H4 (cell line): ENCODE data around the gene CD300H. TPM values are rescaled to one million over a fixed set of nuclear protein-coding genes. Genes with fewer than 3 reads are reported as not detected.
"Not testable (repeated sequence)": the region's sequence is repeated elsewhere in the genome, so short reads cannot be mapped to it uniquely, and the experiment has no call there.

Experiments used
- DNase-seq: peaks from one replicate; pipeline ENCODE4 v3.0.0-alpha.2; 2015; ENCODE audit warnings: low spot score
- total RNA-seq: library from RNA; depleted of rRNA; stranded (reverse); fragments of >200 nt; shearing (Covaris generic); gene quantifications from 2 replicates; pipeline ENCODE4 v1.2.3, GENCODE V29; 2014

CD300H gene
- total RNA-seq, 1 experiment from 2014 or later: not detected

GRCh38 chr17:74526681-74527080 lies 40.6 kb downstream of the CD300H start:
- no peak for DNase-seq

- DNase-seq: no peak
Observed at GRCh38 chr17:74525781-74526288, 41.5 kb downstream of the CD300H start.

DNA sequence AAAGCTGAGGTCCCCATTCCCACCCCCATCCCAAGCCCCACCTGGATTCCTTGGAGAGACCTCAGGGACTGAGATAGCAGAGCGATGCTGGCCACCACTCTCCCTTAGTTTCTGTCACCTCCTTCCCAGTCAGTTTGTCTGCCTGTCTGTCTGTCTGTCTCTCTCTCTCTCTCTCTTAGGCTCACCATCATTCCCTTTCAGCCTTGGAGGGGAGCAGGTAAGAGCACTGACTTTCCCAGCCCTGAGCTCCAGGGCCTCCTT lies 41.9 kb downstream of the CD300H start:
- DNase-seq: no peak

DNA sequence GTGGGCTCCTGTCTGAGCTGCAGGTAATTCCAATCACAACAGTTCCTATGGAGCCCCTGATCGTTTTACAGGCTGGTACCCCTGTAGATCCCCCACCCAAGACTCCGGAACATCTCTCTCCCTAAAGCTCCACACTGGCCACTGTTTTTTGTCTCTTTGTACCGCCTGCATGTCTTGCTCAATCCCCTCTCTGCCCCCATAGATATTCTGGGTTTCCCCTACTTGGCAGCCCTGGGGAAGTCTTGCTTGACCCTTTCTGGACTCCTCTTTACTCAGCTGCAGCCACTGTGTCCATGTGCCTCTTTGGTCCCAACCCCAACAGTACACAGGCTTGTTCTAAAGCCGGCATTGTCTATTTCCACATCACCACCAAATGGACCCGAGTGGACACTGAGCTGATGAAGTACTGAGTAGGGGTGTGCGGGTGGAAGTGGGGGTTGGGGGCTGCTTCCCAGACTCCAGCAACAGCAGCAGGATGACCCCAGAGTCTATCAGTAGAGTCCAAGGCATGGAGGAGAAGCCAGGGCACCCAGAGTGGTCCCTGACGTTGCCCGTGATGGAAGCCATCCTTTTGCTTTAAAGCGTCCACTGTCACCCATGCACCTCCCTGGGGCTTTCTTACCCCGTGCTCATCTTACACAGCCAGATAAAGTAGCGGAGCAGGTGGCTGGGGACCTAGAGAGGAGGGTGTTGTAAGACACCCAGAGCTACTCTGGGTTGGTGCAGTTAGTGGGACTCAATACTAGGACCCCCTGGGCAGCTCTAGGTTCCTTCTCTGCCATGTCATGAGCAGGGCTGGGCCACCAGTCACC lies 42.5 kb downstream of the CD300H start:
- DNase-seq: no peak

DNA sequence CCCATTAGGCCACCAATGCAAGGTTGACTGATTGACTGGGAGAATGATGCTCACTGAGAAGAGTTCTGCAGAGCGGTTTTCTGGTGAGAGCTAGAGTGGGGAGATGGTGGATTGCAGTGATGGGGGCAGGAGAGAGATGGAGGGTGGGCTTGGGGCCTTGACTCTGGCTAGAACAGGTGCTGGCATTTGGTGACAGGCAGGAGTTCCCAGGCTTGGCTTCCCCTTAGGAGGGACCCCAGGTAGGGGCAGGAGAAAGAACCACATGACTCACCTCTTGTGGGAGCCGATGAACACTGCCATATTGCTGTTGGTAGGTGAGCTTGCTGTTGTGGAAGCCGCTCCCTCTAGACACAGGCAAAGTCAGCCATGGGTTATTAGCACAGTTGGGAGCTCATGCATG lies 44.0 kb downstream of the CD300H start:
- DNase-seq: no peak

- no peak for DNase-seq
Observed at GRCh38 chr17:74522381-74523105, 44.8 kb downstream of the CD300H start.

DNA sequence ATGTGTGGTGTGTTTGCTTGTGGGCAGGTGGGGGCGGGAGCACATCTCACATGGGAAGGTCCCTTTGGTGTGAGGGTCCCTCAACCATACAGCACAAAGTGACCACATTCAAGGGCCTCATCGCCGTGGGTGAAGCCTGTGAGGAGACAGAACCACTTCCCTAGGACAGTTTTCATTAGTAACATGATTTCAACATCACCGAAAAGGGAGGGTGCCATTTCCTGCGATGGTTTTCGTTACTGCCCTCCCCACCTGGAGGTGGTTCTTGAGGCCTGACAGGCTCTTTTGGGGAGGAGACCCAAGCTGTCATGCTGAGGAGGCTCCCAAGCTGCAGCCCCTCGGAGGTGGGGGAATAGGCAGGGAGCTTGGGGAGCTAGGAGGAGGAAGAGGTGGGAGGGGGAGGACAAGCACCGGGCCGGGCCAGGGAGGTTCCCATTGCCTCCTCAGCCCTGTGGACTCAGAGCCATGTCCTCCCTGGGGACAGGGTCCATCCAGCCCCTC lies 45.6 kb downstream of the CD300H start:
- no peak for DNase-seq

DNA sequence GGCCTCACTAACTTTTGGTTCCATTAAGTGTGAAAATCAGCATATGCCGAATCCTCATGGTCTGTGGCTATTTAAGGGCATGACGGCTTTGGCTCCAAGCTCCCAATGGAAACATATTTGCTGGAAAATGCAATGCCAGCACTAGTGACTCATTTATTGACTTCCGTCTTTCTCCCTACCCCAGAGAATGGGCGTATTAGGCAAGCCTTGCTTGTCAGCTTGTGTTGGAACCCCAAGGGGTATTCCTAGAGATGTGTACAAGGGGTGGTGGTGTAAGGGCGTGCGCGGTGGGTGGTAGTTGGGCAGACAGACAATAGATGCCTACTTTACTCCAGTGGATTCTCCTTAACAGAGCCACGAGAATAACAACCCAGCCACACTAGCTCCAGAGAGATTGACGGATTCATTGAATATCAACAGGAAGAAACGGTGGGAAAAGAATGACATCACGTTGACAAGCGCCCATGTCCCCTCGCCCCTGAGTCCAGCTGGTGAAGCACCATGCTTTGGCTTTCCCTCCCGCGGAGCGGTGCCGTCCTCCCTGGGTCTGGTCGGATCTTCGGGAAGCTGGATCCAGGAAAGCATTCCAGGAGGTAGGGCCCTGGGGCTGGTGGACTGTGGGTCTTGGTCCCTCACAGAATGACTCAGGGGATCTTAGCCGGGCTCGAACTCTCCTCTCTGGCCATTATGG lies 46.4 kb downstream of the CD300H start:
- peak; percentile 36 for DNase-seq

GRCh38 chr17:74520016-74520434 lies 47.3 kb downstream of the CD300H start:
- no peak for DNase-seq

DNA sequence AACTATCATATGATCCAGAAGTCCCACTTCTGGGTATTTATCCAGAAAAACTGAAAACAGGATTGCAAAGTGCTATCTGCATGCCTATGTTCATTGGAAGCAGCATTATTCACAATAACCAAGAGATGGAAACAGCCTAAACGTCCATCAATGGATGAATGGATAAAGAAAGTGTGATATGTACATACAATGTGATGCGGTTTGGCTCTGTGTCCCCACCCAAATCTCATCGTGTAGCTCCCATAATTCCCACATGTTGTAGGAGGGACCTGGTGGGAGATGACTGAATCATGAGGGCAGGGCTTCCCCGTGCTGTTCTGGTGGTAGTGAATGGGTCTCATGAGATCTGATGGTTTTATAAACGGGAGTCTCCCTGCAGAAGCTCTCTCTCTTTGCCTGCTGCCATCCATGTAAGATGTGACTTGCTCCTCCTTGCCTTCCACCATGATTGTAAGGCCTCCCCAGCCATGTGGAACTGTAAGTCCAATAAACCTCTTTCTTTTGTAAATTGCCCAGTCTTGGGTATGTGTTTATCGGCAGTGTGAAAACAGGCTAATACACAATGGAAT lies 48.8 kb downstream of the CD300H start:
- DNase-seq: not testable (repeated sequence)

- no peak for DNase-seq
Observed at GRCh38 chr17:74516561-74517328, 50.6 kb downstream of the CD300H start.

DNA sequence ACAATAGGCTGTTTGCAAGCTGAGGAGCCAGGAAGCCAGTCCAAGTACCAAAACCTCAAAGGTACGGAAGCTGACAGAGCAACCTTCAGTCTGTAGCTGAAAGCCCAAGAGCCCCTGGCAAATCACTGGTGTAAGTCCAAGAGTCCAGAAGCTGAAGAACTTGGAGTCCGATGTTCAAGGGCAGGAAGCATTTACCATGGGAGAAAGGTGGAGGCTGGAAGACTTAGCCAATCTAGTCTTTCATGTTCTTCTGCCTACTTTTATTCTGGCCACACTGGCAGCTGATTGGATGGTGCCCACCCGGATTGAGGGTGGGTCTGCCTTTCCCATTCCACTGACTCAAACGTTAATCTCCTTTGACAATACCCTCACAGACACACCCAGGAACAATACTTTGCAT lies 51.4 kb downstream of the CD300H start:
- no peak for DNase-seq

GRCh38 chr17:74514632-74515334 lies 52.5 kb downstream of the CD300H start:
- DNase-seq: peak; percentile 43

GRCh38 chr17:74513987-74514631 lies 53.2 kb downstream of the CD300H start:
- DNase-seq: peak; percentile 53

- DNase-seq: peak; percentile 55
Observed at GRCh38 chr17:74512624-74513091, 54.7 kb downstream of the CD300H start.

DNA sequence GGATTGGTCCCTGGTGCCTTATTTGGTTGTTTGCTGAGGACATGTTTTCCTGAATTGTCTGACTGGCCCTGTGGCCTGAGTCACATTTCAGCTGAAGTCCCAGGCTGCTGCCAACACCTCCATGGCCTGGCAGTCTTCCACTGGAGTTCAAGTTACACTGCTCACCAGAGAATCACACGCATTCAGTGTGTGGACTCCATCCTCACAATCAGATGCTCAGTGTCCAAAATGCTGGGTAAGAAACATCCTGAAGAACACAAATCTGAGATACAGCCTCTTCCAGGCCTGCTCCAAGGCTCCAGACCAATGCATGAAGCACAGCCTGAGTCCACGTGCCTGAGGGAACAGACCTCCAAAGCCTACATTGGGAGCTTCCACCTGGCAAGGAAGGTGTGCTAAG lies 55.3 kb downstream of the CD300H start:
- DNase-seq: peak; percentile 86
